Stimulated activated CD4-positive, alpha-beta T cell treated with anti-CD3 and anti-CD28 coated beads, Interleukin-4, amount 100 ng/mL, for 4 hours (primary cell): Measurements from ENCODE around the gene COMMD7.

ENCODE experiments used
- DNase-seq, 2 experiments: peaks; one replicate each; pipeline ENCODE4 v3.0.0-alpha.2; 2020

COMMD7 gene

DNA sequence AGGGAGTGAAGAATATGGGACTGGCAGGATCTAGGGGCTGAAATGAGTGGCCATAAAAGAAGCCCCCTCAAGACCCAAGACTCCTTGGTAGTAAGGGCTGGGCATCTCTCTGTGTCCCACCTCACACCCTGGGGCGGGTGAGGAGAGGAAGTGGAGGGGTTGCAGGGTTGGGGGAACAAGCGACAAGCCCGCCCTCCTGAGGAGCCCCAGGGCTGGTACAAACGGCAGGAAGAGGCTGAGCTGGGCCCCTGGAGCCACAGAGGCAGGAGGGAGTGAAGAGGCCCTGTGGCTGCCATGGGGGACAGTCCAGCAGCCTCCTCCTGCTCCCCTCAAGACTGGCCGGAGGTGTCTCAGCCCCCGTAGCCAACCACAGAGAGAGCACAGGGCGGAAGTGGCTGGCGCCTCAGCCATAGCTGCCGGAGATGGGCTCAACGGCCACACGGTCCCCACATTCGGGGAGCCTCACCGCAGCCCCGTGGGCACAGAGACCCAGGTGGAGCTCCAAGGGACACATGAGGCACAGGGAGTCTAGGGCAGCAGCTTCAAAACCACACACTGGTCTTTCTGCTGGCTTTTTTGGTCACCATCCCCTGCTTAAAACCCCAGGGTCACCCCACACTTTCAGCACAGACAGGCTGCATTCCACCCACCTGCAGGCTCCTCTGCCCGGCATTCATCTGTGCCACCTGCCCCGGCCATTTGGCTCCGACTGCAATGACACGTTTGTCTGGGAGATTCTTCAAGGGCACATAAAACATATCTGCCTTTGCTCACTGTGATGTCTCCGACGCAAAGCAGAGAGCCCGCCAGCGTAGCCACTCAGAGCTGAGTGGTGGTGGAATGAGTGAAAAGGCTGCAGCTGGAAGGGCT, 70.0 kb downstream of the COMMD7 start:
- DNase-seq = peak in 1 of 2 experiments; percentile 9

- no peak for DNase-seq
Measured at GRCh38 chr20:32672394-32672981, 70.8 kb downstream of the COMMD7 start.

GRCh38 chr20:32670773-32671455, 72.4 kb downstream of the COMMD7 start:
- no peak for DNase-seq

GRCh38 chr20:32667027-32667426, 76.2 kb downstream of the COMMD7 start:
- DNase-seq = no peak

GRCh38 chr20:32664678-32665159, 78.5 kb downstream of the COMMD7 start:
- no peak for DNase-seq

- DNase-seq = no peak
Measured at GRCh38 chr20:32664012-32664677, 79.1 kb downstream of the COMMD7 start.

DNA sequence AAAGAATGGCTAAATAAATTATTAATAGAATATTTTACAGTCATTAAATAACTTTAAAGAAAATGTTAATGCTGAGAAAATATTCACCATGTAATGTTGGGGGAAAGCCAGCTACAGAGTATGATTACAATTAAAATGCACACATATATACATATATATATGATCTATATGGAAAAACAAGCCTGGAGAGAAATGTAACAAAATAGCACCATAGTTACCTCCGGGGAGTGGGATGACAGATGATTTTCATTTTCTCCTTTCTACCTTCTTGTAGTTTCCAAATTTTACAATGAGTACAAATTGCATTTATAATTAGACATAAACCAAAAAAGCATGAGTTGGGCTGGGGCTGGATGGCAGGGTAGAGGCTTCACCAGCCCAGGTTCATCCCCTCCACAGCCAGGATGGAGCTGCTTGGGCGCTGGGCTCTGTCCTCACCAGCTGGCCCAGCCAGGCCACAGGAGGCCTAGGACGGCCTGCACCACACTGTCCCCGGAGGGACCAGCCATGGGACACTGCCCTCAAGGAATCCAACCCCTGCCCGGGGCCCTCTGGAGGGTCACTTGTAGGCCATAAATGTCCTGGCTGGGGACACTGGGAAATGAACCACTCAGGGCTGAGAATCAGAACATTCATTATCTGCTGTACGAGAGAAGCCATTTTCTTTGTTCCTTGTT, 79.8 kb downstream of the COMMD7 start:
- no peak for DNase-seq

DNA sequence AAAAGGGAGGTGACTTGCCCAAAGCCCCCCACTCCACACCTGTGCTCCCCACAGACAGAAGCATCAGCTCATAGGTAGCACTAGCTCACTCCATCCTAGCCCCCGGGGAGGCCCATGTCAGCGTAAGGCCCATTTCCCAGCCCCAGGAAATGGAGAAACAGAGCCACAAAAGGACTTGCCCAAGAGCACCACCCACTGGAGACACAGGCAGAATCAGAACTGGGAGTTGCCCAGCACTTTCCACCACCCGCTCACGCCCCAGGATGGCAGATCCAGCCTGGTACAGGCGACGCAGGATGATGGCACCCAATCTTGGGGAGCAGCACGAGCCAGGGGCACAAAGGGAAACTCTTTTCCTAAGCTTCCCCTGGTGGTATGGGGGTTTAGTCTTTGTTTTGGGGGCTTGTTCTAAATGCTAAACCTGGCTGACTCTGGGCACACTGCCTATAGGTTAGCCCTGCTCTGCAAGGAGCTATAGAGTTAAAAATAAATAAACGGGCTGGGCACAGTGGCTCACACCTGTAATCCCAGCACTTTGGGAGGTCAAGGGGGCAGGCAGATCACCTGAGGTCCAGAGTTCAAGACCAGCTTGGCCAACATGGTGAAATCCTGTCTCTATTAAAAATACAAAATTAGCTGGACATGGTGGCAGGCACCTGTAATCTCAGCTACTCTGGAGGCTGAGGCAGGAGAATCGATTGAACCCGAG, 81.3 kb downstream of the COMMD7 start:
- DNase-seq = no peak

DNA sequence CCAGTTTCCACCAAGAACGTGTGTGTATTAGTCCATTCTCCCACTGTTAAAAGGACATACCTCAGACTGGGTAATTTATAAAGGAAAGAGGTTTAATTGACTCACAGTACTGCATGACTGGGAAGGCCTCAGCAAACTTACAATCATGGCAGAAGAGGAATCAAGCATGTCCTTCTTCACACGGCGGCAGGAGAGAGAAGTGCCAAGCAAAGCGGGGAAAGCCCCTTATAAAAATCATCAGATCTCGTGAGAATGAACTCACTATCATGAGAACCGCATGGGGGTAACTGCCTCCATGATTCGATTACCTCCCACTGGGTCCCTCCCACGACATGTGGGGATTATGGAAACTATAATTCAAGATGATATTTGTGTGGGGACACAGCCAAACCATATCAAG, 82.6 kb downstream of the COMMD7 start:
- no peak for DNase-seq

DNA sequence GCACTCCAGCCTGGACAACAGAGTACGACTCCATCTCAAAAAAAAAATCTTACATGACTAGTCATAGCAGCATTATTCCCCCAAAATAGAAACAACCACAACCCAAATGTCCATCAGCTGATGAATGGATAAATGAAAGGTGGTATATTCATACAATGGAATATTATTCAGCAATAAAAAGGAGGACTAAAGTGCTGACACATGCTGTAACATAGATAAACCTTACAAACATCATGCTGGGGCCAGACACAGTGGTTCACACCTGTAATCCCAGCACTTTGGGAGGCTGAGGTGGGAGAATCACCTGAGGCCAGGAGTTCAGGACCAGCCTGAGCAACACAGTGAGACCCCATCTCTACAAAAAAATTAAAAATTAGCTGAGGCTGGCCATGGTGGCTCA, 86.4 kb downstream of the COMMD7 start:
- no peak for DNase-seq

DNA sequence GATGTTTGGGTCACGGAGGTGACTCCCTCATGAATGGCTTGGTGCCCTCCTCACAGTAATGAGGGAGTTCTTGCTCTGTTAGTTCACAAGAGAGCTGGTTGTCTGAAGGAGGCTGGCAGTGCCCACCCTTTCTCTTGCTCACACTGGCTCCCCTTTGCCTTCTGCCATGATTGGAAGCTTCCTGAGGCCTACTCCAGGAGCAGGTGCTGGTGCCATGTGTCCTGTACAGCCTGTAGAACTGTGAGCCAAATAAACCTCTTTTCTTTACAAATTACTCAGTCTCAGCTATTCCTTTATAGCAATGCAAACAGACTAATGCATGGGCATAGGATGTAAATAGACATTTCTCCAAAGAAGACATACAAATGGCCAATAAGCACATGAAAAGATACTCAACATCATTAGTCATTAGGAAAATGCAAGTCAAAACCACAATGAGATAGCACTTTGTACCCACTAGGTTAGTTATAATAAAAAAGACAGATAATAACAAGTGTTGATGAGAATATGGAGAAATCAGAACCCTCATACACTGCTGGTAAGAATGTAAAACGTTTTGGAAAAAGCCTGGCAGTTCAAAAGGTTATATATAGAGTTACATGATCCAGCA, 87.3 kb downstream of the COMMD7 start:
- DNase-seq = no peak

DNA sequence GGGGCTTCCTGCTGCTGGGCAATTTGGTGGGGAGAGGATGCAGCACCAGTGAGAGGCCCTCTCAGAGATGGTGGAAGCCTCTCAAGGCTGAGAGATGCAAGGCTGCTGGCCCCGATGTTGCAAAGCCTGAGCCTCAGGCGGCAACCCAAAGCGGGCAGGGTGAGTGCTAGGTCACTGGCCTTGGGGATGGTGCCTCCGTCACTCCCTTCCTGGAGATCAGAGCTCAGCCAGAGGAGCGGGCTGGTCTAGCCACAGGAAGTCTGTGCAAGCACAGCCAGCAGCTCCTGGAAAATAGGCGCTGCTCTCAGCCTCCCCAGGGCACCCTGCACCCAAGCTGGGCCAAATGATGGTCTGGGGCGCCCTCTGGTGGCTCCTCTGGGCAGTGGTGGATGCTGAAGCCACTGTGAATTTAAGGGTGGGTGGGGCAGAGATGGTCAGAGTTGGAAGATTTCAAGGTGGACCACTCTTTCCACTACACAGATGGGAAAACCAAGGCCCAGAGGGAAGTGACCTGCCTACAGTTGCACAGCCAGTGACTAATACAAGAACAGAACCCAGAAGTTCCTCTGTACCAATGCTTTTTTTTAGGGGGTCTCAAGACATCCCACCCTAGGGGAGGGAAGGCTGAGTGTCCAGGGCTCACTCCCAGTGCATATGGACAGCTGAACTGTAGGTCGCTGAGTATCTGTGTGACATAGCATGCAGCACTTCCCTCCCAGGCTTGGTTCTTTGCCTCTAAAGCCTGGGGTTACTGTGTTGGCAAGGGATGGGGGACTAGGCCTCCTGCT, 90.3 kb downstream of the COMMD7 start:
- DNase-seq = peak; percentile 79 to 88
